Stimulated activated naive CD8-positive, alpha-beta T cell treated with anti-CD3 and anti-CD28 coated beads, Interleukin-15, Interleukin-2, amounts not matched to agents 100 U/mL and 50 U/mL, for 24 hours (primary cell): ENCODE results near the gene RSBN1L.

Experiments used
- ATAC-seq: fragments of 150-1000 bp; cut with Tn5 transposase; one replicate; pipeline ENCODE4 v1.10.0; 2021
- DNase-seq: peaks from one replicate; pipeline ENCODE4 v3.0.0; 2021

Gene RSBN1L

GRCh38 chr7:77808517-77808916 is 112.3 kb downstream of the RSBN1L start:
- ATAC-seq, result no peak
- DNase-seq, result no peak

GRCh38 chr7:77811516-77812289 is 115.4 kb downstream of the RSBN1L start:
- DNase-seq (no peak), ATAC-seq (no peak)

GRCh38 chr7:77812290-77812685 is 116.0 kb downstream of the RSBN1L start:
- no peak for DNase-seq
- no peak for ATAC-seq

GRCh38 chr7:77813180-77813579 is 116.9 kb downstream of the RSBN1L start:
- ATAC-seq, result no peak
- DNase-seq, result no peak

- DNase-seq, result no peak
Measured at GRCh38 chr7:77819021-77819420, 122.8 kb downstream of the RSBN1L start.

GRCh38 chr7:77820967-77821366 is 124.7 kb downstream of the RSBN1L start:
- DNase-seq, result no peak
- no peak for ATAC-seq

More at GRCh38 chr7:77819021-77819420, 122.8 kb downstream of the RSBN1L start:
- ATAC-seq, result no peak

GRCh38 chr7:77822269-77822668 is 126.0 kb downstream of the RSBN1L start:
- DNase-seq (no peak), ATAC-seq (no peak)

- no peak for ATAC-seq
Measured at GRCh38 chr7:77823787-77824186, 127.5 kb downstream of the RSBN1L start.

GRCh38 chr7:77824636-77825035 is 128.4 kb downstream of the RSBN1L start:
- DNase-seq (no peak), ATAC-seq (no peak)

More at GRCh38 chr7:77823787-77824186, 127.5 kb downstream of the RSBN1L start:
- no peak for DNase-seq

GRCh38 chr7:77825131-77825530 is 128.9 kb downstream of the RSBN1L start:
- ATAC-seq, result no peak
- DNase-seq, result no peak

GRCh38 chr7:77826300-77826699 is 130.0 kb downstream of the RSBN1L start:
- DNase-seq (no peak), ATAC-seq (no peak)

GRCh38 chr7:77827999-77828398 is 131.7 kb downstream of the RSBN1L start:
- no peak for ATAC-seq
- no peak for DNase-seq

GRCh38 chr7:77830649-77831355 is 134.5 kb downstream of the RSBN1L start:
- DNase-seq, result no peak

GRCh38 chr7:77831481-77831880 is 135.2 kb downstream of the RSBN1L start:
- ATAC-seq, result peak; percentile 61
- no peak for DNase-seq

More at GRCh38 chr7:77830649-77831355, 134.5 kb downstream of the RSBN1L start:
- ATAC-seq, result no peak

- DNase-seq (no peak), ATAC-seq (no peak)
Measured at GRCh38 chr7:77831953-77832352, 135.7 kb downstream of the RSBN1L start.
